Gastrocnemius medialis (tissue), 4 donors: ENCODE results near the gene MNS1. TPM values are rescaled to one million over a fixed set of nuclear protein-coding genes. Genes with fewer than 3 reads are reported as not detected.
"Not testable (repeated sequence)": the region's sequence is repeated elsewhere in the genome, so short reads cannot be mapped to it uniquely, and the experiment has no call there.

ENCODE experiments used
- ATAC-seq, 2 donors: fragments of 150-250 bp; one replicate each; pipeline ENCODE4 v1.9.1; 2016
- DNase-seq, 2 donors: peaks; one replicate each; pipeline ENCODE4 v3.0.0-alpha.2; 2019
- H3K27ac ChIP-seq, 4 donors: fragments of 200-600 bp; sonication (generic); 1 replicate in 1 of 4; 2 replicates in 3 of 4; pipeline ENCODE4 v1.5.1; 2016 to 2018; ENCODE audit warnings: mild to moderate bottlenecking in 2 of 4, moderate library complexity in 1 of 4
- H3K27me3 ChIP-seq, 3 donors: fragments of 200-600 bp; sonication (generic) in 2 of 3; 1 replicate in 1 of 3; 2 replicates in 2 of 3; pipeline versions ENCODE4 v1.5.1 to v1.6.0; 2016 to 2019; ENCODE audit warnings: mild to moderate bottlenecking in 1 of 3, moderate library complexity in 1 of 3
- H3K36me3 ChIP-seq, 2 donors: fragments of 200-600 bp; sonication (generic) in 1 of 2; one replicate each; pipeline ENCODE4 v1.5.1; 2017 to 2018
- H3K4me1 ChIP-seq, 2 donors: fragments of 200-600 bp; sonication (generic) in 1 of 2; one replicate each; pipeline ENCODE4 v1.5.1; 2016 to 2017; ENCODE audit warnings: mild to moderate bottlenecking in 2 of 2
- H3K4me3 ChIP-seq, 4 donors: fragments of 200-600 bp; sonication (generic) in 3 of 4; 1 replicate in 1 of 4; 2 replicates in 3 of 4; pipeline ENCODE4 v1.5.1; 2016 to 2019; ENCODE audit warnings: mild to moderate bottlenecking in 2 of 4
- H3K9me3 ChIP-seq, 3 donors: fragments of 200-600 bp; sonication (generic) in 2 of 3; 1 replicate in 1 of 3; 2 replicates in 2 of 3; pipeline ENCODE4 v1.5.1; 2016 to 2019
- CTCF ChIP-seq, 5 experiments: fragments of 450-650 bp in 3 of 5; fragments of 200-600 bp in 2 of 5; sonication (generic) in 2 of 5; IDR thresholded peaks in 4 of 5; conservative IDR thresholded peaks in 1 of 5; 1 replicate in 4 of 5; 2 replicates in 1 of 5; pipeline ENCODE4 v1.5.1; 2016 to 2019; ENCODE audit warnings: antibody characterized with exemption in 5 of 5, mild to moderate bottlenecking in 3 of 5, moderate library complexity in 3 of 5
- POLR2A ChIP-seq, 2 donors: fragments of 450-650 bp; IDR thresholded peaks; one replicate each; pipeline ENCODE4 v1.6.1; 2017; ENCODE audit warnings: antibody characterized with exemption in 2 of 2, mild to moderate bottlenecking in 2 of 2, moderate library complexity in 2 of 2
- in situ Hi-C, 4 donors: fragments of 200-750 bp; cut with MboI; loops; one replicate each; pipeline versions ENCODE4 v1.15.0 to v1.8.0; 2017; ENCODE audit warnings: low sequenced_read_pairs in 4 of 4
- intact Hi-C: fragments of 100-400 bp; cut with DNase I; formaldehyde crosslinking; loops from one replicate; pipeline ENCODE4 v1.15.1; 2023; ENCODE audit warnings: low total_unique reads
- total RNA-seq, 4 donors: library from RNA; depleted of rRNA; stranded (reverse); fragments of >200 nt; gene quantifications; one replicate each; pipeline versions ENCODE4 v1.1.0 to v1.2.3, GENCODE V29; 2016

Gene MNS1
- total RNA-seq, 4 donors from 2014 or later: 0.44 to 0.66 (median 0.62) TPM; not detected in 1

GRCh38 chr15:56425976-56426375 lies 39.0 kb downstream of the MNS1 start:
- Histone ChIP-seq H3K9me3 (no peaks in the 10 kb centered on the region), H3K4me3 (no peak overlapping the region), H3K4me1 (no peaks in the 10 kb centered on the region), H3K27ac (no peak overlapping the region), H3K36me3 (no peaks in the 10 kb centered on the region), H3K27me3 (no peaks in the 10 kb centered on the region)
- ATAC-seq: no peak
- no peak for DNase-seq
- in situ Hi-C loops: no loop called here
- intact Hi-C loops: no loop called here
- no peak for TF ChIP-seq POLR2A (IDR thresholded peaks at IDR 0.05)
- no peak for TF ChIP-seq CTCF (IDR thresholded peaks at IDR 0.05 in 4 of 5, conservative IDR thresholded peaks at IDR 0.05 in 1 of 5)

GRCh38 chr15:56425276-56425675 lies 39.7 kb downstream of the MNS1 start:
- DNase-seq: no peak
- TF ChIP-seq CTCF (IDR thresholded peaks at IDR 0.05 in 4 of 5, conservative IDR thresholded peaks at IDR 0.05 in 1 of 5): no peak
- TF ChIP-seq POLR2A (IDR thresholded peaks at IDR 0.05): no peak
- ATAC-seq: no peak
- in situ Hi-C loops: no loop called here
- no peaks in the 10 kb centered on the region for H3K4me1 ChIP-seq
- no peak overlapping the region for H3K27ac ChIP-seq
- H3K9me3 ChIP-seq: no peaks in the 10 kb centered on the region
- no peaks in the 10 kb centered on the region for H3K27me3 ChIP-seq
- no peak overlapping the region for H3K4me3 ChIP-seq
- intact Hi-C loops: no loop called here
- no peaks in the 10 kb centered on the region for H3K36me3 ChIP-seq

GRCh38 chr15:56413114-56413733 lies 51.7 kb downstream of the MNS1 start:
- H3K4me3 ChIP-seq, H3K27me3 ChIP-seq, DNase-seq, H3K36me3 ChIP-seq, H3K4me1 ChIP-seq, intact Hi-C loops, H3K27ac ChIP-seq, in situ Hi-C loops, ATAC-seq, H3K9me3 ChIP-seq: not testable (repeated sequence)

GRCh38 chr15:56411122-56411749 lies 53.7 kb downstream of the MNS1 start:
- Histone ChIP-seq H3K9me3 (no peaks in the 10 kb centered on the region), H3K36me3 (no peaks in the 10 kb centered on the region), H3K27me3 (no peaks in the 10 kb centered on the region), H3K4me3 (no peak overlapping the region), H3K27ac (no peak overlapping the region), H3K4me1 (no peaks in the 10 kb centered on the region)
- TF ChIP-seq POLR2A (IDR thresholded peaks at IDR 0.05) (no peak), CTCF (IDR thresholded peaks at IDR 0.05 in 4 of 5, conservative IDR thresholded peaks at IDR 0.05 in 1 of 5) (no peak)
- in situ Hi-C loops: no loop called here
- ATAC-seq (no peak), DNase-seq (no peak)
- intact Hi-C loops: no loop called here

GRCh38 chr15:56410721-56411120 lies 54.2 kb downstream of the MNS1 start:
- no peaks in the 10 kb centered on the region for H3K9me3 ChIP-seq
- no peaks in the 10 kb centered on the region for H3K36me3 ChIP-seq
- in situ Hi-C loops (no loop called here), intact Hi-C loops (no loop called here)
- TF ChIP-seq CTCF (IDR thresholded peaks at IDR 0.05 in 4 of 5, conservative IDR thresholded peaks at IDR 0.05 in 1 of 5) (no peak), POLR2A (IDR thresholded peaks at IDR 0.05) (no peak)
- ATAC-seq (no peak), DNase-seq (no peak)
- no peak overlapping the region for H3K4me3 ChIP-seq
- H3K27ac ChIP-seq: no peak overlapping the region
- H3K4me1 ChIP-seq: no peaks in the 10 kb centered on the region
- no peaks in the 10 kb centered on the region for H3K27me3 ChIP-seq

GRCh38 chr15:56399209-56399608 lies 65.7 kb downstream of the MNS1 start:
- in situ Hi-C loops, DNase-seq, intact Hi-C loops, H3K36me3 ChIP-seq, H3K27me3 ChIP-seq, H3K9me3 ChIP-seq, H3K27ac ChIP-seq, H3K4me3 ChIP-seq, H3K4me1 ChIP-seq, ATAC-seq: not testable (repeated sequence)

- ATAC-seq, H3K9me3 ChIP-seq, H3K27me3 ChIP-seq, DNase-seq, H3K36me3 ChIP-seq, H3K4me3 ChIP-seq, intact Hi-C loops, H3K27ac ChIP-seq, H3K4me1 ChIP-seq, in situ Hi-C loops: not testable (repeated sequence)
Observed at GRCh38 chr15:56397325-56397724, 67.6 kb downstream of the MNS1 start.
